RWPE1 (cell line): Measurements from ENCODE around the gene LMF1.

ENCODE experiments used
- CTCF ChIA-PET: fragments of 350-600 bp; sonication (Branson Sonifier 250); formaldehyde crosslinking; extraction: SDS; loops from one replicate; lab custom pipeline; 2021; lab: Yijun Ruan, JAX
- POLR2A ChIA-PET: fragments of 400-600 bp; formaldehyde crosslinking; extraction: SDS; loops from one replicate; lab custom pipeline; 2020; ENCODE audit warnings: antibody characterized with exemption; ENCODE audit not compliant: low non-redundant PET; lab: Yijun Ruan, JAX
- DNase-seq: peaks from one replicate; pipeline ENCODE4 v3.0.0; 2012; ENCODE audit warnings: low spot score
- H3K27ac ChIP-seq: fragments of 450-650 bp; 2 replicates; pipeline ENCODE4 v1.5.1; 2017
- CTCF ChIP-seq: fragments of 450-650 bp; conservative IDR thresholded peaks from 2 replicates; pipeline ENCODE4 v1.5.1; 2017; ENCODE audit warnings: low read depth, mild to moderate bottlenecking

Gene LMF1

GRCh38 chr16:882256-882655 lies 88.5 kb downstream of the LMF1 start:
- H3K27ac ChIP-seq = no peak overlapping the region
- no peak for DNase-seq
- ChIA-PET CTCF (interaction anchor here (0.6 kb wide), 1 partner anchor 633 kb away, joined by 3 read pairs; no protein-coding TSS in a partner anchor), POLR2A (no interaction called here)
- TF ChIP-seq CTCF = no peak

GRCh38 chr16:881219-882097 lies 89.3 kb downstream of the LMF1 start:
- CTCF ChIA-PET = interaction anchor here (0.6 kb wide), 1 partner anchor 632 kb away, joined by 3 read pairs; no protein-coding TSS in a partner anchor
- POLR2A ChIA-PET = no interaction called here
- no peak for DNase-seq
- no peak for TF ChIP-seq CTCF
- no peak overlapping the region for H3K27ac ChIP-seq

- POLR2A ChIA-PET = no interaction called here
- H3K27ac ChIP-seq = no peak overlapping the region
- CTCF ChIA-PET = no interaction called here
- no peak for DNase-seq
- no peak for TF ChIP-seq CTCF
Observed at GRCh38 chr16:880471-881171, 90.2 kb downstream of the LMF1 start.

- no peak overlapping the region for H3K27ac ChIP-seq
- POLR2A ChIA-PET = no interaction called here
- TF ChIP-seq CTCF = no peak
- CTCF ChIA-PET = no interaction called here
- no peak for DNase-seq
Observed at GRCh38 chr16:879986-880385, 90.8 kb downstream of the LMF1 start.

- POLR2A ChIA-PET = no interaction called here
Observed at GRCh38 chr16:879461-879861, 91.3 kb downstream of the LMF1 start.

More at GRCh38 chr16:879461-879861, 91.3 kb downstream of the LMF1 start:
- CTCF ChIA-PET = no interaction called here
- no peak for TF ChIP-seq CTCF
- no peak for DNase-seq
- no peak overlapping the region for H3K27ac ChIP-seq
